ENCODE data around the gene KLKB1. TPM values are rescaled to one million over a fixed set of nuclear protein-coding genes. Genes with fewer than 3 reads are reported as not detected.

The KLKB1 gene
- total and polyA plus RNA-seq, 4 donors = 0.23 to 0.94 (median 0.49) TPM

DNA sequence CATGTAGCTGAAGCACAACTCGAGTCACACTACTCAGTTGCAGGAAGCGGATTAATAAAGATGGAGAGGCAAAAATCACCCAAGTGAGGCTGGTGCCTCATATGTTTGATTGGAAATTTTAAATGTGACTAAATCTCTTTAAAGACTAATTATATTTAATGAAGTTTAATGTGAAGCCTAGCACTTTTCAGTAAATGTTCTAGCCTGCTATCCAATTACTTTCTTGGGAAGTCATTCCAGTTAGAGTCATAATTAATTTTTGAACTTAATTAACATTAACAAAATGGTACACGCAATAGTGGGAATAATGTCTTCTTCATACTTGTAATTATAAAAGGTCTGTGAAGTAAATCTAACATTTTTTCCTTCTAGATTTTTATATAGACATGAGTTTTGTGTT, 59.3 kb downstream of the KLKB1 start:
- H3K36me3 ChIP-seq (ENCODE audit: control insufficient read depth in 4 of 4, insufficient read depth in 4 of 4, low read length in 4 of 4) = no peaks in the 10 kb centered on the region
- ATAC-seq (ENCODE audit: insufficient read depth, low FRiP score) (no peak), DNase-seq (no peak)
- no peak overlapping the region for H3K4me3 ChIP-seq
- H3K9ac ChIP-seq (ENCODE audit: insufficient read depth in 1 of 2, low read length in 2 of 2) = no peak overlapping the region
- peaks cover 0 to 2% (median 0%) of the 10 kb centered on the region in 3 donors for H3K27me3 ChIP-seq (ENCODE audit: control insufficient read depth in 3 of 3, insufficient read depth in 3 of 3, low read length in 2 of 3)
- H3K4me1 ChIP-seq (ENCODE audit: control insufficient read depth in 5 of 5, insufficient read depth in 5 of 5, low read length in 5 of 5) = no peaks in the 10 kb centered on the region
- 93% methylated on average over 3 of the region's 3 CpGs for WGBS, 2 donors
- H3K27ac ChIP-seq (ENCODE audit: low read depth in 1 of 2, low read length in 1 of 2) = no peak overlapping the region
- H3K9me3 ChIP-seq (ENCODE audit: control insufficient read depth in 4 of 4, insufficient read depth in 3 of 4, low read length in 3 of 4) = no peaks in the 10 kb centered on the region
- TF ChIP-seq, protein P1, sequence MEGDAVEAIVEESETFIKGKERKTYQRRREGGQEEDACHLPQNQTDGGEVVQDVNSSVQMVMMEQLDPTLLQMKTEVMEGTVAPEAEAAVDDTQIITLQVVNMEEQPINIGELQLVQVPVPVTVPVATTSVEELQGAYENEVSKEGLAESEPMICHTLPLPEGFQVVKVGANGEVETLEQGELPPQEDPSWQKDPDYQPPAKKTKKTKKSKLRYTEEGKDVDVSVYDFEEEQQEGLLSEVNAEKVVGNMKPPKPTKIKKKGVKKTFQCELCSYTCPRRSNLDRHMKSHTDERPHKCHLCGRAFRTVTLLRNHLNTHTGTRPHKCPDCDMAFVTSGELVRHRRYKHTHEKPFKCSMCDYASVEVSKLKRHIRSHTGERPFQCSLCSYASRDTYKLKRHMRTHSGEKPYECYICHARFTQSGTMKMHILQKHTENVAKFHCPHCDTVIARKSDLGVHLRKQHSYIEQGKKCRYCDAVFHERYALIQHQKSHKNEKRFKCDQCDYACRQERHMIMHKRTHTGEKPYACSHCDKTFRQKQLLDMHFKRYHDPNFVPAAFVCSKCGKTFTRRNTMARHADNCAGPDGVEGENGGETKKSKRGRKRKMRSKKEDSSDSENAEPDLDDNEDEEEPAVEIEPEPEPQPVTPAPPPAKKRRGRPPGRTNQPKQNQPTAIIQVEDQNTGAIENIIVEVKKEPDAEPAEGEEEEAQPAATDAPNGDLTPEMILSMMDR (IDR thresholded peaks at IDR 0.05; ENCODE audit: control extremely low read depth, extremely low read depth) = no peak

DNA sequence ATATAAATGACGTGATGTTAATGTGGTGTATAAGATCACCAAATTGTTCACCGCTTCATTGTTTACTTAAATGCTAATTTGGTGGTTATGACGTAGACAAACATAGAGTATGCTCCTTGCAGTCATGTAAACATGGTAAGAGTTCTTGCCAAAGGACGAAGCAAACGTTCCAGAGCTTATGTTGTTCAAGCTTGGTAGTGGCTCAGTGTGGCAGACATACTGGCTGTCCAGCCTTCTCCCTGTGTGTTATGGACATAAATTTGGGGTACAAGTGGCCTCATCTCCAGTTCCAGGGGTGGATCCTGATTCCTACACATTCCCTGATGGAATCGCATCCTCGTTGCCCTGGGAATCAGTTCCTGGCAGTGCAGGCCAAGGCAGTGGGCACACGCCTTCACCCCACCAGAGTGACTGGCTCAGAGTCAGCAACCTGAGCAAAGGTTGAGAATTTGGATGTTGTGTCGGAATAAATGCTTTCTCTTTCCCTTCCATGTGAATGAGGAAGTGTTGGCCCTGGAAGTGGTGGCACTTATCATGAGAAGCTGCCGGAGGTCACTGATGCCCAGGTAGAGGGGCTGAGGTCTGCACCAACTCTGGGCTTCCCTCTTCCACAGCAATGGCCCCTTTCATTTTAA, 64.1 kb downstream of the KLKB1 start:
- Histone ChIP-seq H3K9me3 (ENCODE audit: control insufficient read depth in 4 of 4, insufficient read depth in 3 of 4, low read length in 3 of 4) (no peaks in the 10 kb centered on the region), H3K4me3 (no peak overlapping the region), H3K27ac (ENCODE audit: low read depth in 1 of 2, low read length in 1 of 2) (no peak overlapping the region), H3K36me3 (ENCODE audit: control insufficient read depth in 4 of 4, insufficient read depth in 4 of 4, low read length in 4 of 4) (no peaks in the 10 kb centered on the region), H3K4me1 (ENCODE audit: control insufficient read depth in 5 of 5, insufficient read depth in 5 of 5, low read length in 5 of 5) (no peaks in the 10 kb centered on the region), H3K27me3 (ENCODE audit: control insufficient read depth in 3 of 3, insufficient read depth in 3 of 3, low read length in 2 of 3) (no peaks in the 10 kb centered on the region), H3K9ac (ENCODE audit: insufficient read depth in 1 of 2, low read length in 2 of 2) (no peak overlapping the region)
- no peak for DNase-seq
- WGBS, 2 donors = 73 to 84% methylated on average over 10 of the region's 10 CpGs
- no peak for ATAC-seq (ENCODE audit: insufficient read depth, low FRiP score)
- TF ChIP-seq, protein P1 (IDR thresholded peaks at IDR 0.05; ENCODE audit: control extremely low read depth, extremely low read depth) = no peak

DNA sequence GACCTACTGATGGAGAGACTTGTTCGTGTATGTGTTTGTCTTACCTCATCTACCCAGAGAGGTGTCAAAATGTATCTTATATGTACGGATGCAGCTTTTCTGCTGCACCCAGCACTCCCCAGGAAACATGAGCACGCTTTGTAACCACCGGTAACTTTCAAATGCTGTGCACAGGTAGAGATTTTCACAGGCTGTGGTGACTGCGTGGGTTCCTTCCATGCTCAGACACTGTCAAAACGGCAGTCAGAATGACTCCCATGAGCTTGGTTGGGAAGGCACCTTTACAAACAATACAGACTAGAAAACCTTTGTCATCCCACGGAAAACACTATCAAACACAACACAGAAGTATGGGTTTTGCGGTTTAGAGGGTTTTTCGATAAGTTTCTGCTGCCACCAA, 66.9 kb downstream of the KLKB1 start:
- ATAC-seq (ENCODE audit: insufficient read depth, low FRiP score) (no peak), DNase-seq (no peak)
- 82 to 92% methylated on average over 9 of the region's 9 CpGs for WGBS, 2 donors
- Histone ChIP-seq H3K9me3 (ENCODE audit: control insufficient read depth in 4 of 4, insufficient read depth in 3 of 4, low read length in 3 of 4) (peaks cover 0 to 4% (median 0%) of the 10 kb centered on the region in 4 donors), H3K4me1 (ENCODE audit: control insufficient read depth in 5 of 5, insufficient read depth in 5 of 5, low read length in 5 of 5) (peaks cover 0 to 6% (median 3%) of the 10 kb centered on the region in 5 donors), H3K9ac (ENCODE audit: insufficient read depth in 1 of 2, low read length in 2 of 2) (no peak overlapping the region), H3K27me3 (ENCODE audit: control insufficient read depth in 3 of 3, insufficient read depth in 3 of 3, low read length in 2 of 3) (peaks cover 5 to 8% (median 8%) of the 10 kb centered on the region in 3 donors), H3K27ac (ENCODE audit: low read depth in 1 of 2, low read length in 1 of 2) (no peak overlapping the region), H3K4me3 (no peak overlapping the region), H3K36me3 (ENCODE audit: control insufficient read depth in 4 of 4, insufficient read depth in 4 of 4, low read length in 4 of 4) (no peaks in the 10 kb centered on the region)
- TF ChIP-seq, protein P1 (IDR thresholded peaks at IDR 0.05; ENCODE audit: control extremely low read depth, extremely low read depth) = no peak

DNA sequence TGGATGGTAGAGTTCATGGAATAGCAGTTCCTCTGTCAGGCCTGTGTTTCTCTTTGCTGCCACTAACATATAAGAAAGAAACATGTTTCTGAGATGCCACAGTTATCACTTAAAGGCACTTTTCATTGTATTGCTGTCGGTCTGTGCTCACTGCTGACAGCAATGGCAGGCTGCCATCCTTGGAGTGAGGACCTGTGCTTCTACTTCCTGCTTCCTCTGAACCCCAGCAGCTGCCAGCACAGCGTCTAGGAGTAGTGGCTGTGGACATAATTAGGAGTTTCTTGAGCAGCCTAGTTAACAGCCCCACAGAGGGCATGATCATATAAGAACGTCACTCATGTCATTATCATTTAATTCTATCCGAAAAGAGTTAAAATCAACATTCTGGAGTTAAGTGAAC, 69.2 kb downstream of the KLKB1 start:
- ATAC-seq (ENCODE audit: insufficient read depth, low FRiP score) (no peak), DNase-seq (no peak)
- TF ChIP-seq, protein P1 (IDR thresholded peaks at IDR 0.05; ENCODE audit: control extremely low read depth, extremely low read depth) = no peak
- Histone ChIP-seq H3K9ac (ENCODE audit: insufficient read depth in 1 of 2, low read length in 2 of 2) (no peak overlapping the region), H3K4me3 (no peak overlapping the region), H3K4me1 (ENCODE audit: control insufficient read depth in 5 of 5, insufficient read depth in 5 of 5, low read length in 5 of 5) (peaks cover 0 to 6% (median 3%) of the 10 kb centered on the region in 5 donors), H3K36me3 (ENCODE audit: control insufficient read depth in 4 of 4, insufficient read depth in 4 of 4, low read length in 4 of 4) (no peaks in the 10 kb centered on the region), H3K27me3 (ENCODE audit: control insufficient read depth in 3 of 3, insufficient read depth in 3 of 3, low read length in 2 of 3) (peaks cover 5 to 11% (median 10%) of the 10 kb centered on the region in 3 donors), H3K9me3 (ENCODE audit: control insufficient read depth in 4 of 4, insufficient read depth in 3 of 4, low read length in 3 of 4) (peaks cover 0 to 4% (median 0%) of the 10 kb centered on the region in 4 donors), H3K27ac (ENCODE audit: low read depth in 1 of 2, low read length in 1 of 2) (no peak overlapping the region)
- WGBS, 2 donors = 45 to 58% methylated on average over 4 of the region's 4 CpGs
